Fibroblast of gingiva (primary cell): Measurements from ENCODE around the gene CYP8B1.

ENCODE experiments used
- DNase-seq: peaks from one replicate; pipeline ENCODE4 v3.0.0-alpha.2; 2011; ENCODE audit warnings: low read depth

CYP8B1 gene

DNA sequence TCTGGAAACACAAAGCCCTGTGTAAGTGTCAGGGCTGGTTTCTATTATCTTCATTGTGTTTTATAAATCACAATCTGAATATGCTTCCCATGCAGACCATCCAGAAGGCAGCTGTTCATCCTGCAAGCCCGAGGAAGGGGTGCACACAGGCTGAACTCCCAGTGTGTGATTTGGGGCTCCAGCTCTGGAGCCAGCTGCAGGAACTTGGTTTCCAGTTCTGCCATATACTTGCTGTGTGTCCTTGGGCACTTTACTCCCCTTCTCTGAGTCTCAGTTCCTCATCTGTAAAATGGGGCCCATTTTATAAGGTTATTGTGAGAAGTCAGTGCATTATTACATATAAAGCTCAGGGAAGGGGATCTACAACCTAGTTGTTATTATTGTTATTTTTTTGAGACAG is 22.6 kb downstream of the CYP8B1 start:
- DNase-seq = no peak

DNA sequence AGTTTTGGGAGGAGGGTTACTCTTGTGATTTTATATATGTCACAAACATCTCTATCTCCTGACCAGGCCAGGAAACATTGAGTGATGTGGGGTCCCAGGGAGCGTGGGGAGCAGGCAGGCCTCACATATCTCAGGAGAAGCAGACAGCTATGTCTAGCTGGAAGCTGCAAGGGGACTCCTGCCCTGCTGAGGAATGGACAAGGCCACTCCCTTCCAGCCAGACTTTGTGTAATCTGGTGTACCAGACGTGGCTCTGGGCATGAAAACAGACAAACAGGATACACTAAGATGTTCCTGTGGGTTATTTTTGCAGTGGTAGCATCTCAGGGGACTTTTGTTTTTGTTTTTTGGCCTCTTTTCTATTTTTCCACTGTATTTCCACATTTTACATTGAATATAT is 23.2 kb downstream of the CYP8B1 start:
- DNase-seq = peak; percentile 31

DNA sequence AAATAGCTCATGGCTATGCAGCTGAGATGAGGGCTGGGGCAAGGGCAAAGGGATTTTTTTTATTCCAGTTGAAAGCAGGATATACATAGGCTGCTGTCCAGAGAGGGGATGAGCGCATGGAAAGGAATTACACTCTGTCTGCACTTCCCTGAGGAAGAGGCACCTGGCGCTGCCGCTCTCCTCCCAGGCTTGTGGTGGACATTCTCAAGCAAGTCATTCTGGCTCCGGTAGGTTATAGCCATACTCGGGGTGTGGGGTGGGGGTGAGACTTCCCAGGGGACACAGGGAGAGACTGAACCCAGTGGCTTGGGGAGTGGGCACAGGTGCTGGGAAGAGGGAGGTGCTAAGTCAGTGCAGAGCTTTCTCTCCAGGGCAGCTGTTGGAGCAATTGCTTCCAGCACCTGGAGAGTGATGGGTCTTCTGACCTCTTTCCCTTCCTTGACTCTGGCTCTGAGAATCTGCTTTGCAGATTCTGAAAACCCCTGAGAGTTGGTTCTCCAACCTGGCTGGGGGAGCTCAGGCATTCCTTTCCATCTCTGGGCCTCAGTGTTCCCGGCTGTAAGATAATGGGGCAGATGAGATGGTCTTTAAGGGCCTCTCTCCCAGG is 24.3 kb downstream of the CYP8B1 start:
- DNase-seq = no peak

DNA sequence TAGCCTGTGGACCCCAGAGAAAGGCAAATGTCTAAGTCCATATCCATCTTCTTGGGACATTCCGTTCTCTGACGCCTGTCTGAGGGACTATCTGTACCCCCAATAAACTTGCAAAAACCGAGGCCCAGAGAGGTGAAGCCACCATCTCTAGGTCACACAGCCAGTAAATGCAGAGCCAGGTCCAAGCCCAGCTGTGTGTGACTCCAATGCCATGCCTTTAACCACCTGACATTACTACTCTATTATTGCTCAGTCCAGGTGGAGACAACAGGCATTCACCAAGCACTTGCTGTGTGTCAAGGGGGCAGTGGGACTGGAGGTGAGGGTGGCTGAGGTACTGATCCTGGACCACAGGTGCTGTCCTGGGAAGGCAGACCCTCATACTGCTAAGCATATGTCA is 25.4 kb downstream of the CYP8B1 start:
- no peak for DNase-seq

DNA sequence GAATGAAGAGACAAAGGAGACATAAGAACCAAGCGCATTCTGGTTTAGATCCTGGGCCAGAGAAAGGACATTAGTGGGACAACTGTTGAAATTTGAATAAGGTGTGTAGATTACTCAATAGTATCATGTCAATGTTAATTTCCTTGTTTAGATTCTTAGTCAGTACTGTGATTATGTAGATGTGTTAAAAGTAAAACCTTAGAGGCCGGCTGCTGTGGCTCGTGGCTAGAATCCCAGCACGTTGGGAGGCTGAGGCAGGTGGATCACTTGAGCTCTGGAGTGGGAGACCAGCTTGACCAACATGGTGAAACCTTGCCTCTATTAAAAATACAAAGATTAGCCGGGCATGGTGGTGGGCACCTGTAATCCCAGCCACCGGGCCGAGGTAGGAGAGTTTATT is 26.7 kb downstream of the CYP8B1 start:
- DNase-seq = no peak

DNA sequence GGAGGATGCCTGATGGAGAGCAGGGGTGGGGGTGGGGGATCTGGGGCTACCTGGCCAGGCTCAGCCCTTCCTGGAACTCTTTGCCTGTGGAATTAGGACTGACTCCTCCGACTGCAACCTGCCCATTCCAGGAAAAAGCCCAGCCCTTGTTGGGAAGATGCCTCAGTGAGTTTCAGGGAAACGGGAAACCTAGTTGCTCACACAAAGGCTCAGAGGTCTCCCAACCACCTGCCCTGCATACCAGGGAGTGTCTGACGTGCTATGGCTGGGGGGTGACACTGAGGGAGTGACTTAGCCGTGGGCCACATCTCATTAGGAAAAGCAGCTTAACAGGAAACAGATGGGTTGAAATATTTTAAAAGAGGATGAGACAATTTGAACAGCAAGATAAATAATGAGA is 27.9 kb downstream of the CYP8B1 start:
- no peak for DNase-seq

DNA sequence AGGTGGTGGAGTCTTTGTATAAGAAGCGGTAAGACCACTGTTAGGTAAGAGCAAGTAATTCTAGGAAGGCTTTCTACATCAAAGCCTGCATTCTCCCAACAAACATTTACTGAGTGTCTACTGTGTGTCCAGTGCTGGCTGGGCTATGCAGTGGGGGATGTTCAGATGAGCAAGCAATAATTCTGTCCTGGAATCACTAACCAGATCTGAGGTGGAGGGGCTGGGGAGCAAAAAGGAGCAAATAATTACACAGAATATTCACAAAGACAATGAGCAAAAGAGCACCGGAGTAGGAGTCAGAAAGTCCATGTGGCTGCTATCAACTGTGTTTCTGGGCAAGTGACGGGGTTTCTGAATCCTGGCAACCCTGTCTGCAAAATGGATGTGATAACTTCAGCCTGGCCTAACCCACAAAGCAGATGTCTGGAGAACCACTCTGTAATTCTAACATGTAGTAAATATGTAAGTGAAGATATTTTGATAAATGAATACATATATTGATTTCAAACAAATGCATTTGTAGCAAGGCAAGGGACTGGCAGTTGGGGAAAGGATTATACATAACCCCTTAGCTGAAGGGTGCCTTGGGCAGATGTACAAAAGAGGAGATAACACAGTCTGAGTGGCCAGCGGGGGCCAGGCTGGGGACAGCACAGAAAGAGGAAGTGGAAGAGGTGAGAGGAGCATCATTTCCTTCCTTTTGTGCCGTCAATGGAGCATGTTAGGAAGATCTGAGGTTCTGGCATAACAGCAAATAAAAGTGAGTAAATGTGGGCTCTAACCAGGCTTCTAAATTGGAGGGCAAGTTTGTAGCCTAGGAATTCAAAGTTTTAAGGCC is 28.8 kb downstream of the CYP8B1 start:
- DNase-seq = no peak

DNA sequence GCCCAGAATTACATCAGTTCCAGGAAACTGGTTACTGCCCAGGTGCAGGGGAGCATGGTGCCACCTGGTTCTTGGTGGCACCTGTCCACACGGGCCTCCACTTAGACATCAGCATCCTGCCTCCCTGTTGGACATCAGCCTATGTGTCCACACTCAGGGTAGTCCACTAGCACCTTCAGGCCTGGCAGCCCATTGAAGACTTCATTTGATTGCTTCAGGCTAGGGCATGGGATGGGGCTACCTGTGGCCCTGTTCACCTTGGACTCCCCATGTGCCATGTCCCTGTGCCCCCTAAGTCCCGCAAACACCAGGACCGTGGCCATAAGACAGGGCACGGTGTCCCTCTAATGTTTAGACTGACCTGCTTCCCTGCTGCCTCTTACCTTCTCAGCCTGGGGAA is 30.9 kb downstream of the CYP8B1 start:
- no peak for DNase-seq

DNA sequence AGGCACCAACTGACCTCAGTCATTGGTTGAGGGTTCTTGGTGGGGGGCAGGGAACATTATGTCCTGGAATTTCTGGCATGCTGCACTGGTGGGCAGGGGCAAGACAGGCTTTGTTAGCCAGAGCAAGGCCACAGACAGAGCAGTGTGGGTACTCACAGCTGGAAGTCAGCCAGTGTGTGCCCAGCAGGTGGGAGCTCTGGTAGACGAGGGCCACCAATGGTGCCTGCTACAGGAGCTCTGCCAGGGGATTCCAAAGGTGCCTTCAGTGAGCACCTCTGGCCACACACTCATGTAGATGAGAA is 31.3 kb downstream of the CYP8B1 start:
- no peak for DNase-seq

DNA sequence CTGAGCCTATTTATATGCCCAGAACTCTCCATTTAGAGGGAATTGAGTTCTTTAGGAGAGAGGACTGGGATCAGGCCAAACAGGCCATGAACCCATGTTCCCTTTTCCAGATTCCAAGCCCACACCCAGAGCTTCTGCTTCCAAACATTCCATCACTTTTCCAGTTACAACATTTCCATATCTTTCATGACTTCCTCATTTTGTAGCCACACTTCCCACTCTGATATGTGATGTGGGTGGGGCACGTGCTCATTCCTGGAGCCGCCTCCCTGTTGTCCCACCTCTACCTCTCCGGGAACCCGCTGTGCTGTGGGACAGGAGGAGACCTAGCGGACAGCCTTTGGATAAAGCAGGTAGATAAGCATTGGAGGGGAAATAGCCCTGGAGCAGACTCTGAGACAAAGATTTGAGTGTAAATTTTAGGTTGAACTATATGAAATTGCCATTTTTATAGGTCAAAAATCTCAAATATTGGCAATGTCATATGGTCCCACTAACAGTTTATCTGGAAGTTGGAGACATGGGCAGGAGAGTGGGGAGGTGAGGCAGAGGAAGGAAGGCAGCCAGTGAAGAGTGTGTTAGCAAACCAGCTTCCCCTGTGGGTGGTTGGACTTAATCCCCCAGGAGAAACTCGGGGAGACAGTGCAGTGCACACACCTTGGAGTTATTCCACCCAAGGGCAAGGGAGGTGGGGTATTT is 31.8 kb downstream of the CYP8B1 start:
- no peak for DNase-seq

DNA sequence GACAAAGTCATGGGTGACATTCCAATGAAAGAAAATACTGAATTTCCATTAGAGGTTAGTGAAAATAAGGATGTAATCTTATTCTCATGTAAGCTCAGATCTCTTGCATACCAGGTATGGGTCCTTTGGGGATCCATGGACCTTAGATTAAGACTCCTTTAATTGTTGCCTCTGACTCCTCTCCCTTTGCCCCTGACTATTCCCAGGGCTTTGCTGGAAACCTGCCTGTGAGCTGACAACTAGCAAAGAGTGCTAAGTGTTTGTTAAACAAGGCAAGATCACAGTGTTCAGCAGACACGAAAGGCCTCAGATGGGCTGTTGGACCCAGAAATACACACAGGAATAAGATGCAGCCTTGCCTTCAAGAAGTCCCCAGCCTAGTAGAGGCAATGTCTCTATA is 34.3 kb downstream of the CYP8B1 start:
- DNase-seq = no peak

DNA sequence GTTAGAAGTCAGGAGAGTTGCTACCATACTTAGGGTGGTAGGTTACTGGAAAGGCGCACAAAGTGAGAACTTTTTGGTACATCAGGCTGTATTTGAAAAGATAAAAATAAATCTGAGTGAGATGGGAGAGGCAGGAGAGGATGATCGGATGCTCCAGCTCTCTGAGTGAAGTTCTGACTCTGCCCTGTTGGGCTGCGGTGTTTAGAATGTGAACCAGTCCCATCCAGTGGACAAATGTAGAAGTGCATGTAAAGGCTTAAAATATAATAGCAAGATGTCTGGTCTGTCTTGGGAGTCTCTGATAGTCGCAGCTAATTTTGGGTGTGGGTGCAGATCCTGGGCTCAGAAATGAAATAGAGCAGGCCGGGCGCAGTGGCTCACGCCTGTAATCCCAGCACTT is 36.1 kb downstream of the CYP8B1 start:
- DNase-seq = peak; percentile 68

DNA sequence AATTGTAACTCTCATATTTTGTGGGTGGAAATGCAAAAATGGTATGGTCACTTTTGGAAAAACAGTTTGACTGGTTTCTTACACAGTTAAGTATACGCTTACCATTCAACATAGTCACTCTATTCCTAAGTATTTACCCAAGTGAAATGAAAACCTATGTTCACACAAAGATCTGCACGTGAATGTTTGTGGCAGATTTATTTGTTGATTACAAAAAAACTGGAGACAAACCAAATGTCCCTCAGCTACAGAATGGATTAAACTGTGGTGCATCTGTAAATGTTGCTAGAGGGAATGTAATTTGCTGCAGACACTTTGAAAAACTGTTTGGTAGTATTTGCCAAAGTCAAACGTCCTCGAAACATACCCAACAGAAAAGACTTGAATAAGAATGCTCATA is 37.1 kb downstream of the CYP8B1 start:
- no peak for DNase-seq

DNA sequence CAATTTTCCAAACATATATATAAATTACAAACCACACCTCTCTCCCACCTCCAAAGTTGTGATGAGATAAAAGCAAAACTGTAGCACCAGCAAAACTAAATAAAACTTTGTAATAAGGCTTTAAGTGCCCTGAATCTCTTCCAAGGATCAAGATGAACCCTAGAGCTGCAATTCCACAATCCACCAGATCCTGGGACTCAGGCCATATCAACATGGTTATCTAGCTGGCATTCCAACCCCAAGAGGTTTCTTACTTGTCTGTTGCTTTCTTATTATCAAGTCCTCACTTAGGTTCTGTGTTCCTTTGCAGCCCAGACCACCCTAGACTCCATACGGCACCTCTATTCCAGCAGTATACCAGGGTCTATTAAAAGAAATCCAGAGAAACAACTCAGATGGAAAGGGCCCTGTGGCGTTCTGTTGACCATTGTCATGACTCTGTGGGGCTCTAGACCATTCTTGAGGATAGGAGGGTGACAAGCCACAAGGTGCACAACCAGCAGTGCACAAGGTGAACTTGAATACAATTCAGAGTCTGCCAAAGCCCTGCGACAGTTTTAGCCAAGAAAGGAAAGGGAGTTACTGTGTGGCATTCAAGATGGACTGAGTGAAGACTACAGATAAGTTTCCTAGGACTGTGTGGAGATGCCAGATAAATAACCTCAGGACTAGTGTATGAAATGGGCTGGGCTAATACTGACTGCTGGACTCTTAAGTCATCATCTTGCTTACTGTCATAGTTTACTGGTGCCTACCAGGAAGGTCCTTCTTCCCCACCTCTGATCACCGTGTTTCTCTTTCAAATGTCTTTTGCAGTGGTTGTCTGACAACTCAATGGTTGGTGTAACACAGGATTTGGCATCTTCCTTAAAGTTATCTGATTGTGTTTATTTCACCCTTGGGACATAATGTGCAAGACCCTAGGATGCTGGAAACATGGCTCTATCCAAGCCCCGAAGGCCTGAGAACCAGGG is 39.2 kb downstream of the CYP8B1 start:
- no peak for DNase-seq

DNA sequence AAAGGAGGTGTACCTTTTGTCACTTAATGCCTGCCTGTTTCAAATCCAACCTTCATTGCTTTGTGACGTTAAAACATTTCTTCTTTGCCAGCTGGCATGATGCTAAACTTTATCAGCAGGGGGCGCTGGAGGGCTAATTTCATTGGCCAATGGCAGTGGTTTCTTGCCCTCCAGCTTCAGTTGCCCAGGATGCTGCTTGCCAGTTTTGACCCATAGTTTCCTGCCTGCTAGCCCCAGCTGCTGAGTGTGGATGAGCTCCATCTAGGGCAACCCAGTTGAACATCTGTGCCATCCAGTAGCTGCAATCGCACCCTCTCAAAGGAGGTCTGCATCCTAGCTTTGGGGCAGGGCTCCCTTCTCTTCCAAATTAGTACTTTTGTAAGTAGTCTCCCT is 44.4 kb downstream of the CYP8B1 start:
- peak; percentile 59 for DNase-seq

DNA sequence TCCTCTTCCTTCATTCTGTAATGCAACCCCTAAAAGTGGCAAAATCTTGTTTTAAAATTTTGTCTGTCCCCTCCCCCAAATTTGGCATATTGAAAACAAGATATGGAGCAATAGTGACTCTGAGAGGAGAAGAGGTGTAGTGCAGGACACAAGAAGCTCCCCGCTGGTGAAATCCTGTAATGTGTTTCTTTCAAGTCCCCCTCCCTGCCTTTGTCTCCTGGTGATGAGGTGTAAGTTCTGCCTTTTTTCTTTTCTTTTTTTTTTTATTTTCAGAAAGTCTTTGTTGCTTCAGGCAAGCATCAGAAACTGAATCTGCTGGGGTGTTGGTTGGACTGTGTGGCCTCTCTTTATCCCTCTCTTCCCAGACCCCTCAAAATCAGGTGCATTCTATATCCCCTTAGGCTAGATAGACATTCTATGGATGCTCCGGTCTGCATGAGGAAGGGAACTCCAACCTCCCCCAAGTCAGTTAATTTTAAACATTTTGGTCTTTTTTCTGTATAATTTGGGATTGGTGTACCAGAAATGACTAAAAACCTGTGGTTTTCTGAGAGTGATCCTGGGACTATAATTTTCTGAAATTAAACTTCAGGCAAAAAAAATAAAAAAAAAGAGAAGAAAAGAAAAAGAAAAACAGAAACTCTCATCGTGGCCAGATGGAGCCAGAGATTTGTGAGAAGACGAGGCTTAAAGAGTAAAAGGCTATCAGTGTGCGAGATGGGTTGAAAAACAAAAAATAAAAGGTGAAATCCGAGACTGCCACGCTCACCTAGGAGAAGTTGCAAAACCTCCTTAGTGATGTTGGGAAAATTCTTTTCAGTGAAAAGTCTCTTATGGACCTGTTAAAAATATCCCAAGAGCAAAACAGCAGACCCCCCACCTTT is 45.0 kb downstream of the CYP8B1 start:
- DNase-seq = peak; percentile 39

DNA sequence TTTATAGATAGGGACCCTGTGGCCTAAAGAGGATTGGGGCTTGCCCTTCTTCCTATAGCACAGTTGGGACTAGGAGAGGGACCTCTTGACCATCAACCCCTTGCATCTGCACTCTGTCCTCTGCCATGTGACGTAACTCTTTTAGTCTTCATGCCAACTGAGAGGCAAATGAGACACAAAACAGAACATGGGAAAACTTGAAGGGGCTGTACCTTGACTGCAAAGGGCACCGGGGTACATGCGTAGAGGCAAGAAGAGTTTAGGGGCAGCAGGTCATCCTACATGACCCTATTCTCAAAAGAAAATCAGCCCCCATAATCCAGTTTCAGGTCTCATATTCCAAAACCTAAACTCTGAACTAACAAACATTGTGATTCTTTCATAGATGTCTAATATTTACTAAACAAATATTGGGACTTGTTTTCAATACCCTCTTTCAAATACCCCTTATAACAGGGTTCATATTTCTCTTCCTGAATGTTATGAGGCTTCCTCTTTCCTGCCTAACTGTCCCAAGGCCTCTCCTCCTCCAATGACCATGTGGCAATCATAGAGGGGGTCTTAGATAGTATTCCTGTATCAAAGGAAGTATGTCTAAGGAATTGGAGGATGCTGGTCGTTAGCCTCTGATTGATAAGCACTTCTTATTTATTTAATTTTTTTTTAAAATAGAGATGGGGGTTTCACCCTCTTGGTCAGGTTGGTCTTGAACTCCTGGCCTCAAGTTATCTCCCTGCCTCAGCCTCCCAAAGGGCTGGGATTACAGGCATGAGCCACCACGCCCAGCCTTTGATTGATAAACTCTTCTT is 45.8 kb downstream of the CYP8B1 start:
- no peak for DNase-seq

DNA sequence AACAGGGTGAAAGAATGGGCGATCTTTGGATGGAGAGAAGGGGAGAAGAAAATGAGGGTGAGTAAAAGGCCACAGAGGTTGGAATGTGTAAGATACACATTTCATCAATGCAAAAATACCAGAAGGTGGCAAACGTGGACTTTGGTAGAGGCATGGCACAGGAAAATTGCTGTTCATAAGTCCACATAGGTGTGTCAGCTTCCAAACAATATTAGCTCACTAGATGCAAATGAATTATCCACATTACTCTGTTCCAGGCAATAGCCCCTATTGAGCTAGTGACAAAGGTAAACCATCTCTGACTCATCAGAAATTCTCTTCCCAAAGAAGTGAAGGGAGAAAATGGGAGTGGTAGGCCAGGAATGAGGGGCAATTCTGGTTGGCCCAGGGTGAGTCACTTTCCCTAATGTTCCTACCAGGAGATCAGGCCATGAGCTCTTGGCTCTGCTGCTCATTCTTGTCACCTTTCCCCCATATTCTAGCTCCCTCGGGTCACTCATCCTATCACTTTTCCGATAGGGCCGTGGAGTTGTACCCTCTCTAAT is 46.5 kb downstream of the CYP8B1 start:
- no peak for DNase-seq

DNA sequence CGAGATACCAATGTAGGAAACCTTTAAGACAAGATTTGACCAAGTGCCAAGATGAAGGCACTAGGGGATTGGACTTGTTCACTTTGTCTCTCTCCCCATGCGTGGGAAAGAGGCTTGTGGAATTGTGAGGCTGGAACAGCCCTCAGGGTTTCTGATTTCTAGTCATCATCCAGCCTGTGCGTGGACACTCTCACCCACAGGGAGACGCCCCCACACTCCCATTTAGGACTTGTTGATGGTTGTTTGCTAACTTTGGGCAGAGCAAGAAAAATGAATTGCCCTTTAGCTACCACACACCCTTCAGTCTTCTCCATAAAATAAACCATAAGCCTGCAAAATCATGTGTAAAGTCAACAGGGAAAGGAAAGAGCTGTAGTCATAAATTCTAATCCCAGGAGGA is 48.0 kb downstream of the CYP8B1 start:
- DNase-seq = no peak

DNA sequence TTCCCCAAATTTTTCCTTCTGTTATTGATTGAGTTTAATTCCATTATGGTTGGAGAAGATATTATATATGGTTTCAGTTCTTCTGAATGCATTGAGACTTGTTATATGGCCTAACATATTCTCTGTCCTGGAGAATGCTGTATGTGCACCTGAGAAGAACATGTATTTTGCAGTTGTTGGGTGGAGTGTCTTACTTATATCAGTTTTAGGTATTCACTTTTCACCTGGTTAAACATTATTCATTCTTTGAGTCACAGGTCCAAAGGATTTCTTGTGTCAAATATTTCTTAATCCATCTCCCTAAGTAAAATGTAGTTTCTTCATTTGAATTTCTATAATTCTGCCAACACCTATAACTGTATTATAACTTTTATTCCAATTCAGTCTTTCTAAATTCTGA is 48.7 kb downstream of the CYP8B1 start:
- no peak for DNase-seq
